Astrocyte (in vitro differentiated cells and primary cell): Measurements from ENCODE around the gene IL3RA.

ENCODE experiments used
- CTCF ChIP-seq: IDR thresholded peaks from 2 replicates; pipeline ENCODE4 v1.5.1; 2011; ENCODE audit warnings: low read depth, mild to moderate bottlenecking, inconsistent platforms, low read length, moderate library complexity; ENCODE audit not compliant: insufficient read depth
- EZH2 ChIP-seq: IDR thresholded peaks from 2 replicates; pipeline ENCODE4 v1.6.1; 2012; ENCODE audit warnings: mild to moderate bottlenecking, low read length, inconsistent platforms; ENCODE audit not compliant: insufficient read depth

GRCh38 chrX:1403228-1403627 lies 66.6 kb downstream of the IL3RA start:
- no peak for TF ChIP-seq EZH2
- no peak for TF ChIP-seq CTCF
